Fibroblast of lung (primary cell): ENCODE results near the gene ISLR2.

Source experiments
- EZH2 ChIP-seq: IDR thresholded peaks from 2 replicates; pipeline ENCODE4 v1.5.1; 2012; ENCODE audit warnings: low read length, control low read depth, mild to moderate bottlenecking; ENCODE audit errors: missing control alignments
- TF ChIP-seq, protein P1 (sequence below), 2 donors: IDR thresholded peaks in 1 of 2; conservative IDR thresholded peaks in 1 of 2; 1 replicate in 1 of 2; 2 replicates in 1 of 2; pipeline ENCODE4 v1.5.1; 2011 to 2012; ENCODE audit warnings: low read length in 2 of 2, control low read depth in 1 of 2, inconsistent platforms in 1 of 2, low read depth in 1 of 2, mild to moderate bottlenecking in 1 of 2

DNA sequence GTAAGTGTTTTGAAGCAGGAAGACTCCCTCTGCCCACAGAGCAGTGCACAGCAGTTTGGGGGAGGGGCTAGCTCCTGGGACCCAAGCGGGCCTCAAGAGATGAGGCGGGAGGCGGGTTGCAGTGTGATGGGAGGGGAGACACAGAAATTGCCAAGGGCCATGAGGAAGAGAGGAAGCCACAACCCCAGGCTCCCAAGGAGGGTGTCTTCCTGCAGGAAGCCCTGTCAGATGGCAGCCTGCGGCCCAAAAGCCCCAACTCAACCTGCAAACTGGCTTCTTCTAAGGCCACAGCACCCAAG, 7.3 kb upstream of the ISLR2 start:
- TF ChIP-seq, protein P1, sequence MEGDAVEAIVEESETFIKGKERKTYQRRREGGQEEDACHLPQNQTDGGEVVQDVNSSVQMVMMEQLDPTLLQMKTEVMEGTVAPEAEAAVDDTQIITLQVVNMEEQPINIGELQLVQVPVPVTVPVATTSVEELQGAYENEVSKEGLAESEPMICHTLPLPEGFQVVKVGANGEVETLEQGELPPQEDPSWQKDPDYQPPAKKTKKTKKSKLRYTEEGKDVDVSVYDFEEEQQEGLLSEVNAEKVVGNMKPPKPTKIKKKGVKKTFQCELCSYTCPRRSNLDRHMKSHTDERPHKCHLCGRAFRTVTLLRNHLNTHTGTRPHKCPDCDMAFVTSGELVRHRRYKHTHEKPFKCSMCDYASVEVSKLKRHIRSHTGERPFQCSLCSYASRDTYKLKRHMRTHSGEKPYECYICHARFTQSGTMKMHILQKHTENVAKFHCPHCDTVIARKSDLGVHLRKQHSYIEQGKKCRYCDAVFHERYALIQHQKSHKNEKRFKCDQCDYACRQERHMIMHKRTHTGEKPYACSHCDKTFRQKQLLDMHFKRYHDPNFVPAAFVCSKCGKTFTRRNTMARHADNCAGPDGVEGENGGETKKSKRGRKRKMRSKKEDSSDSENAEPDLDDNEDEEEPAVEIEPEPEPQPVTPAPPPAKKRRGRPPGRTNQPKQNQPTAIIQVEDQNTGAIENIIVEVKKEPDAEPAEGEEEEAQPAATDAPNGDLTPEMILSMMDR (conservative IDR thresholded peaks at IDR 0.05 in 1 of 2, IDR thresholded peaks at IDR 0.05 in 1 of 2; ENCODE audit: low read depth in 1 of 2, low read length in 2 of 2) = no peak
- no peak for TF ChIP-seq EZH2
